Hematopoietic multipotent progenitor cell treated with erythropoietin and hydrocortisone succinate and interleukin-3 and kit ligand, for 15 days (in vitro differentiated cells): Measurements from ENCODE around the gene HOXB6.

ENCODE experiments used
- DNase-seq: peaks from one replicate; pipeline ENCODE4 v3.0.0-alpha.2; 2015; ENCODE audit warnings: low spot score

Gene HOXB6

DNA sequence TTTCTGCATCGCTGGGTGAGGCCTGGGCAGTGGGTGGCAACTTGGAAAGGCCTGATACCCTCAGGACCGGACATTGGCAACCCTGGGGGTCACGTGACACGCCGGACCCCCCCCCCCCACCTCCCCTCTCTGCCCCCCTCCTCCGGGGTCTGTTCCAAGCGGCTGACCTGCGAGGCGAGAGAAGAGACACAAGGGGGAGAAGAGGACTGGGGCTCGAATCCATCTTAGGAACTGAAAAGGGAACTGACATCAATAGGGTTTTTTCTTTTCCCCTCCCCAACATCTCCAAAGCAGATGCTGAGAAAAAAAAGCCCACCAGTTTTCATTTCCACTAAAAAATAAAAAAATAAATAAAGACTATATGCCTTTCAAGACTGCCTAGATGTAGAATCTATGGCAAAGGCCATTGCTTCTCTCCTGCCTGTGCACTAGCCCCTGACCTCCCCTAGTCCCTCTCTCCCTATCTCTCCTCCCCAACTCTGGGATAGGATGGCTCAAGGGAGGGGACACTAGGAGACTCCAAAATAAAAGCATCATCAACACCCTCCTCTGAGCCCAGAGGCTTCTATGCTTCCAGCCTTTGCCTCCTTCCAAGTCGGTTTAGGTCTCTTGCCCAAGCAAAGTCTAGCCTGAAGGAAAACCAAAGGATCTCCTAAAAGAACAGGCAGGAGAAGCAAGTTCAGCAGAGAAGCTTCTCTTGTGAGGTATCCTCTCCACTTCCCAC is 52.2 kb downstream of the HOXB6 start:
- DNase-seq = no peak

DNA sequence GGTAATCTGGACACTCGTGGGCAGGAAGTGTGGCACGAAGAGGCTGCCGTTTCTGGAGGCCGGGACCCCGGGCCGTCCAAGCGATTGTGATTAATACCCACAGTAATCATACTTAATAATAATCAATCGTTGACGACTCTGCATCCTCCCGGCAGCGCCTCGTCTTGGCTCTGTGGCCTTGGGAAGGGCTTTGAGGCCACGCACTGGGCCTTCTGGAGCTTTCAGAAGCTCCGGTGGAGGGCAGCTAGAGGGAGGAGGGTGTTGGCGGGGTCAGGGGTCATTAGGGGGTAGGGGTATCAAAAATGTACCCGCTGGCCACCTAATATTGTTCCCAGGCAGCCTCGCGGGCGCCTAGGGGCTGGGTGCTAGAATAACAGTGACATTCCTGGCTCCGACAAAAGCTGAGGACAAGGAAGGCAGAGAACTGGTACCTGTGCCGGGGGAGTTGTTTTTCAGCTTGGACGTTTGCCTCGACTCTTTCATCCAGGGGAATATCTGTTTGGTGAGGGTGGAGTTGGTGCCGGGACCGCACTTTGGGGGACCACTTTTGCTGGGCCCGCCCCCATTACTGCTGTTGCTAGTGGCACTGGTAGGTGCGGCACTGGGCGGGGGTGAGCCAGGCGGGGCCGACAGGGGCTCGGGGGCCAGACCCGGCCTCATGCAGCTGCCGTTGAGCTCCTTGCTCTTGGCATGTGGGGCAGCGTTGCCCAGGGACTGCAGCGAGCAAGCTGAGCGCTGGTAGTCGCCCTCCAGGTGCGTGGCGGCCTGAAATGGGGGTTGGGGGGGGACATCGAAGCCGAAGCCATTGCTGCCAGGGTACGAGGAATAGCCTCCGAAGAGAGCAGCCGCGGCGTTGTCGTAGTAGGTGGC is 53.0 kb downstream of the HOXB6 start:
- DNase-seq = no peak

DNA sequence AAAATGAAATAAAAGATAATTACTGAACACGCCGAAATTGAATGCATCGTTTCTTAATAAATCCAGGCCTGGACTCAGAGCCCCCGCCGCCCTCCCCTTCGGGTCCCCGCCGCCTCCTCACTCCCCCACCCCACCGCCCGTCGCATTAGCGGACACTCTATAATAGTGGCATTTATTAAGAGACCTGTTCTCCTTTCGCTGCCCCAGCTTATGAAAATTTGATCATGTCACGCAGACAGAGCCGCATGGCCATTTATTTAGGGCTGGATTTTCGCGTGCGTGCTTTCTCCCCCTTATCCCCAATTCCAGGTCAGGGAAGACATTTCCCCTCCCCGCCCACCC is 53.6 kb downstream of the HOXB6 start:
- DNase-seq = no peak

DNA sequence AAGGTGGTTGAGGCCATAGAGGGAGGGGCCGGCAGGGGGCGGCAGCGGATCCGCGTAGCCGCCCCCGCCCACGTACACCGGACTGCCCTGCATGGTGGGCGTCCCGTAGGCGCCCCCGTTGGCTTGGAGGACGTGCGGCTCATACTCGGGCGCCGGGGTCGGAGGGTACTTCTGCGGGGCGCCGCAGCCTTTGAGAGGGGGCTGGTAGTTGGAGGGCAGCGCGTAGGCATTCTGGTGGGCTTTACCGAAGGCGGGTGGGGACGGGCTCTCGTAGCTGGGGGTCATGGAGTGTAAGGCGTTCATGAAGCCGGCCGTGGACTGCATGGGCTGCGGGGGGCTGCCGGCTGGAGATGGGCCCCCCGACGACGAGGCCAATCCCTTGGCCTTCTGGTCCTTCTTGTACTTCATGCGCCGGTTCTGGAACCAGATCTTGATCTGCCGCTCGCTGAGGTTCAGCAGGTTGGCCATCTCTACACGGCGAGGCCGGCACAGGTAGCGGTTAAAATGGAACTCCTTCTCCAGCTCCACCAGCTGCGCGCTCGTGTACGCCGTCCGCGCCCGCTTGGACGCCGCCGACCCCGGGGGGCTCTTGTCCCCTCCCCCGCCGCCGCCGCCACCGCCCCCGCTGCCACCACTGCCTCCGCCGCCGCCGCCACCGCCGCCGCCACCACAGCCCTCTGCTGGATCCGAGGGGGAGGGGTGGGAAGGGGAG is 54.1 kb downstream of the HOXB6 start:
- no peak for DNase-seq

DNA sequence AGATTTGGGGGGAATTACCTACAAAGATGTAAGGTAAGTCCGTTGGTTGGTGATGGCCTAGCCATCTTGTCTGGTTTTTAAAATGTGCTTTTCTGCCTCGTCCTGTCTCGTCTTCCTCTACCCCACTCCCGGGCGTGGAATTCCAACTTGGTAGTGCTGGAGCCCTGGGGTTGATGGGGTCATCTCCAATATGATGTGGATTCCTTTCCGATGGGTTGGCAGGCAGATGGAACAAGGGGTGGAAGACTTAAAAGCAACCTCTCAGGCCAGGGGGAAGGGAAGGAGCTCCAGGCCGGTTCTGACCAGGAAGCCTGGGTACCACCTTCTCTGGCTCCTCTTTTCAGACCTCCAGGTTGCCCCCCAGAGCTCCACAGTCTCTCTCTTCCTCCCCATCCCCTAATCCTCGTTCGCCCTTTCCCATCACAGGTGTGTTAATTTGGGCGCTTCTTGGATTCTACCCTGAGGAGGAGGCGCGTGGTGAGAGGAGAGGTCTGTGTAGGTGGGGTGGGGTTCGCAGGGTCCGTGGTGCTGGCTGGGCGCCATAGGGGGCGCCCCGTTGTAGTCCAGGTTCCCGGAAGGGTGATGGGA is 54.8 kb downstream of the HOXB6 start:
- no peak for DNase-seq

DNA sequence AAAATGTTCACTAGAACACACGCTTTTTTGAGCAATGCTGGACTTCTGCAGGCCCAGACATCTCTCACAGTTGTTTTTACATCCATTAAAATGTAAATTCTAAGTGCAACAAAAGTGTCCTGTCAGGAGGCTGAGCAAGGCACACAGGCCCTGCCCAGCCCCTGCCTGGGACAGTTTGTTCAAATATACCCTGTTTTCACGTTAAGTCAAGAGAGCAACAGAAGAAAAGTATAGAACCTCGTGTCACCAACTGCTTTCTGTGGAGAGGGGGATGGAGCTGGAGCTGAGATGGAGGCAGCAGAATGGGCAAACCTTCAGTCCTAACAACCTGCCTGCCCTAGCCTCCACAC is 55.5 kb downstream of the HOXB6 start:
- DNase-seq = no peak

DNA sequence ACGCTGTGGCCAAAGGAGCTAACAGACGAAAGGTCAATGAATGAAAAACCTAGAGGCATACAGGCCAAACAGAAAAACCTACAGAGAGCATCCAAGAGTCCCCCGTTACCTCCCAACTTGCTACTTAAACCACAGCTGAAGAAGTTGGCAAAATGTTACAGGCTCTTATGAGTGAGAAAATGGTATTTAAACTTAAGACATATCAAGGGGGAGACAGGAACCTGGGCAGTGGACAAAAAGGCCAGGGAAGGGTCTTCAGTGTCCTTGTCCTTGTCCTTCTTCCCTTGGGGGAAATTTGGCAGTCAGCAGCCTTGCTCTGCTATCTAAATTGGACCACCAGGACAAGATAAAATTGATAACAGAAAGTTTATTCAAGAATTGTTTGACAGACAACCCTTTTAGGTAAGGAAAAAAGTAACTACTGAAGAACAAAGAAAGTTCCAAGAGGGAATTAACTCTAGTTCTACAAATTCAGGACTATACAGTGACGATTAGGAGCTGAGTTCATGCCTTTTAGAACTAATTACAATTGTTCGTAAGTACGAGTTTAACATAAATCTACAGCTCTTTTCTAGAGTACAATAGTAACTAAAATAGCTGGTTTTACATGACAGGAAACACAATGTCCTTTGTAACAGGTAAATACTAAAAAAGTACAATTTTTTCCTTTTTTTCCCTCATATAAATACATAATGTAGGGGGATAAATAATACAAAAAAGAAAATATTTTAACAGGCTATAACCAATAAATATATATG is 56.1 kb downstream of the HOXB6 start:
- DNase-seq = no peak

DNA sequence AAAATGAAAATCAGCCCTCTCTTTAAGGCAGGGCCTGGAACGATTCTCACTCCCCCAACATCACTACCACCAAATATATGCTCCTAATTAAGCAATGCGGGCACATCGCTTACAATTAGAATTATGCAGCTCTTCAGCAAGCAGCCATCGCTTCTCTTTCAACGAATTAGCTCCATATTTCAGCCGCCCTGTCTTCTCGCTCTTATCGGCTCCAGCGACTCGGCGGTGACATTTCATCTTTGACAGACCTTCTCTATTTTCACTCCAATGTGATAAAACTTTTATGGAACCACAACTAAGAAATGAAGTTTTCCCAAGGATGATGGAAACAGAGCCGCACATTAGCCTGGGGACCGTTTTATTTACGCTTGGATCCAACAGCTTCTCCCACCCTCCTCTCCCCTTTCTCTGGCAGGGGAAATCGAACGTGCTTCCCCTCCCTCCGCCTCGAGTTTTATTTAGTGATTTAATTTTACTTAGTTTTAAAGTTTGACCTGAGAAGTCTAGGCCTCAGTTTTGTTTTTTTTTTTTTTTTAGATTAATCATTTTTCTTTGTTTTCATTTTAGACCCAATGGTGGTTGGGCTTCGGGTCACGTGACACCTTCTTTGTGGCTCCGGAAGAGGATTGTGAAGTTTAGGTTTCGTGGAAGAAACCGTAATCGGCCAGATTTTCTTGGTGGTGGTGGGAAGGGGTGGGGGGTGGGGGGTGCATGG is 56.8 kb downstream of the HOXB6 start:
- peak; percentile 65 for DNase-seq

DNA sequence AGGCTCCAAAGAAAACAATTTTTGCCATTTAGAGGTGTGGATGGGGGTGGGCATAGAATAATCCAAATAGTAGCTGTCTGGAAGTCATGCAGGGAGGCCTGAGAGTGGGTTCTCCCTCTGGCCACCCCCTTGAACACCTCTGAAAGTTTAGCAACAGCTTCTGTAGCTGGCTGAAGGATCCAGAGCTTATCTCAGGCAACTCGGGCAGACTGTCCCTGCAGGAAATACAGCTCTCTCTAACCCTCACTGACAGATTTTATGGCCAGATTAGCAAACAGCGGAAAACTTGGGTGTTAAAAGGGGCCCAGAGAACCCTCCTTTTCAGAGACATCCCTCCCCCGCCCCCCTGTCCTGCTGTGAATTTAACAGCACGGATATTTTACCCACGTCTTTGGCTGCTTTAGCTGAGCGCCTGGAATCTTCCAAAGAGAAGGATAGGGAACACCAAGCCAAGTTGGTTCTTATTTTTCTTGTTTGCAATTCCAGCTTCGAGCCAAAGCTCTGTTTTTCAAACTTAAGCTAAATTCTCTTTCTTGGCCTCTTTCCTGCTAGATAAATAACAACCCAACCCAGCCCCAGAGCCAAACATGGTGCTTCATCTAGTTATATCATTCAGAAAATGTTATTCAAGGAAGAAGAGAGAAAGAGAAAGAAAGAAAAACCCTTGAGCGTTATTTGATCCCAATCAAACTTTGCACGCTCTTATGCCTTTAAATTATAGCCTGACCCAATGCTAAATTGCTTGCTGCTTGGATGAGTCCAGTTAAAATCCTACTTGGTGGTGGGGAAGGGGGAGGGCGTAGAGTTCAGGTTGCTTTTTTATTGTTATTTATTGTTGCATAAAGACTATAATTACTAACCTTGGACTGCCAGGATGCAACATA is 57.6 kb downstream of the HOXB6 start:
- DNase-seq = peak; percentile 51

DNA sequence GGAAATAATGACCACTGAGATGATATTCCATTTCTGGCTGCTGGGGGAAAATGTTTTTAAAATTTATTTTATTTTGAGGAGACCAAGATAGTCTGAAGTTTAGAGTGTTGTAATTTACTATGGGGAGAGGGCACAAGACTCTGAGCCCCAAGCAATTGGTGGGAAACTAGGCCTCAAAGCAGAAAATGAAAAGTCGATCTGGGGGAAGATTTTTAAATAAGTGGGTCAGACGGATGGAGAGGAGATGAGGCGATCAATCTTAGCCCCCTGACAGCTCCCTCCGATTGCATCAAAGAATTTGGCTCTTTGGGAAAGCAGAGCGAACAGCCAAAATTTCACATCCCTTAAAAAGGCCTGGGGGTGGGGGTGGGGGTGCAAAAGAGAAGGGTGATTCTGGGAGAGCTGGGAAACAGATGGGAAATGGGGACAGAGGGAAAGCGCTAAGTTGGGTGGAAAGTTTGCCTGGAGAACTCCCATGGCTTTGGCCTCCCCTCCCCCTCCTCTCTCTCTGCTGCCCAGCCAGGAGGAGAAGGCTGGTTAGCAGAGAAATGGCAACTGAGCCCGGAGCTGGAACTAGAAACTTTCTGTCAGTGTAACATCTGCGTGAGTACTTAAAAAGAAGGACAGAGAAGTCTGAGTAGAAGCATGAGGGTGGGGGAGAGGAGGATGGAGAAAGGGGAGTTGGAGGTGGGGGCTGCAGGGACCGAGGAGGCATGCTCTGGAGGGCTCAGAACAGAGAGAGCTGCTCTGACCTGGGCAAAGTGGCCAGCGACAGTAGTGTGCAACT is 58.5 kb downstream of the HOXB6 start:
- DNase-seq = peak; percentile 17
